NB4 (cell line): ENCODE measurements around the gene TLDC2.

Source experiments
- CTCF ChIP-seq: IDR thresholded peaks from one replicate; pipeline ENCODE4 v1.5.1; 2012; ENCODE audit warnings: low read depth, low read length
- MYC ChIP-seq: IDR thresholded peaks from 2 replicates; pipeline ENCODE4 v1.6.1; 2011; ENCODE audit warnings: low read depth, low read length
- POLR2A ChIP-seq: IDR thresholded peaks from 2 replicates; pipeline ENCODE4 v1.6.1; 2011; ENCODE audit warnings: mild to moderate bottlenecking; ENCODE audit not compliant: insufficient read length; ENCODE audit errors: extremely low read depth

GRCh38 chr20:36855241-36855657 lies 20.7 kb upstream of the TLDC2 start:
- TF ChIP-seq CTCF, result no peak
- no peak for TF ChIP-seq POLR2A
- TF ChIP-seq MYC, result no peak
